Loucy (cell line): ENCODE measurements around the gene ALS2.

Experiments
- CTCF ChIP-seq: fragments of 200-600 bp; sonication (generic); conservative IDR thresholded peaks from 2 replicates; pipeline ENCODE4 v1.5.1; 2014; ENCODE audit warnings: mild to moderate bottlenecking, antibody characterized with exemption, low read length
- EZH2phosphoT487 ChIP-seq: fragments of 200-600 bp; IDR thresholded peaks from 2 replicates; pipeline ENCODE4 v1.6.1; 2018; ENCODE audit warnings: antibody characterized with exemption, mild to moderate bottlenecking, moderate library complexity, borderline replicate concordance

DNA sequence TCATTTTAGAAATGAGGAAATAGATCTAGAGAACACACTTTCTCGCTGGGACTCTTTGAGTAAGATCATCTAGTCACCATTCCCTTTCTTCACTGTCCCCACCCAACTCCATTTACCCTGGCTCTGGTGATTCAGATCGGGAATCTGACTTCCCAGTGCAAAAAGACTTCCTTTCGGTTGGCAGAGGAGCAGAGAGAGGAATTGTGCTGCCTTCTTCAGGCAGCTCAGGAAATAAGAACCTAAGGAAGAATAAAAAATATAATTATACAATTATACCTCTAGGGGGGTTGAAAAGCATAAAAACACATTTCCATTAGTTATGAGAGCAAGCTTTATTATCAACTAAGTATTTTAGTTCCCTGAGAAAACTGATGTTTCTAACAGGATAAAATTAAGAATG is 73.0 kb downstream of the ALS2 start:
- peak; percentile 28; the same call in 1 of the 2 replicates for TF ChIP-seq CTCF
- TF ChIP-seq EZH2phosphoT487: no peak
